Stimulated activated CD4-positive, alpha-beta T cell treated with anti-CD3 and anti-CD28 coated beads, Interleukin-1b, Interleukin-23, amount 100 ng/mL, for 48 hours (primary cell): ENCODE measurements around the gene EXTL2.
"Not testable (repeated sequence)": the region's sequence is repeated elsewhere in the genome, so short reads cannot be mapped to it uniquely, and the experiment has no call there.

ENCODE experiments used
- DNase-seq: peaks from one replicate; pipeline ENCODE4 v3.0.0-alpha.2; 2020

EXTL2 gene

GRCh38 chr1:100852976-100853375, 41.7 kb downstream of the EXTL2 start:
- no peak for DNase-seq

- DNase-seq, result no peak
These were observed 42.9 kb downstream of the EXTL2 start for GRCh38 chr1:100851726-100852125.

- no peak for DNase-seq
These were observed 47.1 kb downstream of the EXTL2 start for GRCh38 chr1:100847361-100848082.

GRCh38 chr1:100843160-100843559, 51.5 kb downstream of the EXTL2 start:
- DNase-seq, result not testable (repeated sequence)

GRCh38 chr1:100835866-100836842, 58.5 kb downstream of the EXTL2 start:
- DNase-seq, result no peak

GRCh38 chr1:100834777-100835660, 59.6 kb downstream of the EXTL2 start:
- no peak for DNase-seq

- no peak for DNase-seq
These were observed 61.8 kb downstream of the EXTL2 start for GRCh38 chr1:100832694-100833428.

- DNase-seq, result not testable (repeated sequence)
These were observed 69.0 kb downstream of the EXTL2 start for GRCh38 chr1:100825666-100826065.
